ENCODE results near the gene IMMP1L.

DNA sequence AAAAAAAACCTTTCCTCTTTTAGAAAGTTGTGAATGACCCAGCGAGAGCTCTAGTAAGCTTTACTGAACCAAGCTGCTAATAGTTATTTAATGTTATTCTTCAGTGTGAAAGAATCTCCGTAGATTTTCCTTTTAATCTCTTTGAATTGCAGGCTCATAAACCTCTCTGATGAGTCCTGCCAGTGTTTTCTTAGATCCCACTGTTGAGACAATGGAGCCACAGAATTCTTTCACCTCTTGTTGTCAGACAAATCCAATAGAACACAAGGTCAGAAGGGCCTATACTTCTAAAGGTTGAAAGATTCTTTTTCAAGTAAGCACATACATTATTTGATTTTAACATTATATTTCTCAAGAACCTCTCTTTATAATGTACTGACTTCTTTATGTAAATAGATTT lies 87.6 kb downstream of the IMMP1L start:
- TF ChIP-seq, protein P1, sequence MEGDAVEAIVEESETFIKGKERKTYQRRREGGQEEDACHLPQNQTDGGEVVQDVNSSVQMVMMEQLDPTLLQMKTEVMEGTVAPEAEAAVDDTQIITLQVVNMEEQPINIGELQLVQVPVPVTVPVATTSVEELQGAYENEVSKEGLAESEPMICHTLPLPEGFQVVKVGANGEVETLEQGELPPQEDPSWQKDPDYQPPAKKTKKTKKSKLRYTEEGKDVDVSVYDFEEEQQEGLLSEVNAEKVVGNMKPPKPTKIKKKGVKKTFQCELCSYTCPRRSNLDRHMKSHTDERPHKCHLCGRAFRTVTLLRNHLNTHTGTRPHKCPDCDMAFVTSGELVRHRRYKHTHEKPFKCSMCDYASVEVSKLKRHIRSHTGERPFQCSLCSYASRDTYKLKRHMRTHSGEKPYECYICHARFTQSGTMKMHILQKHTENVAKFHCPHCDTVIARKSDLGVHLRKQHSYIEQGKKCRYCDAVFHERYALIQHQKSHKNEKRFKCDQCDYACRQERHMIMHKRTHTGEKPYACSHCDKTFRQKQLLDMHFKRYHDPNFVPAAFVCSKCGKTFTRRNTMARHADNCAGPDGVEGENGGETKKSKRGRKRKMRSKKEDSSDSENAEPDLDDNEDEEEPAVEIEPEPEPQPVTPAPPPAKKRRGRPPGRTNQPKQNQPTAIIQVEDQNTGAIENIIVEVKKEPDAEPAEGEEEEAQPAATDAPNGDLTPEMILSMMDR (IDR thresholded peaks at IDR 0.05), result no peak
- TF ChIP-seq POLR2A (IDR thresholded peaks at IDR 0.05) (no peak), EP300 (IDR thresholded peaks at IDR 0.05) (no peak)

Measured in stomach (tissue), 4 donors.